Glutamatergic neuron (in vitro differentiated cells): ENCODE data around the gene CDH15. TPM values are rescaled to one million over a fixed set of nuclear protein-coding genes. Genes with fewer than 3 reads are reported as not detected.
A peak's percentile ranks its signal among the peaks of the same experiment; 100 is the strongest.

Experiments used
- DNase-seq: peaks from one replicate; pipeline ENCODE4 v3.0.0; 2022
- H3K27ac Mint-ChIP-seq: one replicate; pipeline ENCODE4 v1.8.0; 2020; ENCODE audit warnings: mild to moderate bottlenecking, mixed read lengths, inconsistent platforms; ENCODE audit not compliant: unreplicated experiment
- H3K27me3 Mint-ChIP-seq: one replicate; pipeline ENCODE4 v1.8.0; 2020; ENCODE audit warnings: mild to moderate bottlenecking, moderate library complexity, mixed read lengths, inconsistent platforms; ENCODE audit not compliant: unreplicated experiment
- H3K36me3 Mint-ChIP-seq: one replicate; pipeline ENCODE4 v1.8.0; 2020; ENCODE audit warnings: mild to moderate bottlenecking, mixed read lengths, inconsistent platforms; ENCODE audit not compliant: unreplicated experiment
- H3K4me1 Mint-ChIP-seq: one replicate; pipeline ENCODE4 v1.8.0; 2020; ENCODE audit warnings: mild to moderate bottlenecking, low read depth, mixed read lengths, inconsistent platforms; ENCODE audit not compliant: unreplicated experiment
- H3K4me3 Mint-ChIP-seq: one replicate; pipeline ENCODE4 v1.8.0; 2020; ENCODE audit warnings: mild to moderate bottlenecking, mixed read lengths, inconsistent platforms; ENCODE audit not compliant: unreplicated experiment
- H3K9me3 Mint-ChIP-seq: one replicate; pipeline ENCODE4 v1.8.0; 2020; ENCODE audit warnings: mild to moderate bottlenecking, moderate library complexity, mixed read lengths, inconsistent platforms; ENCODE audit not compliant: unreplicated experiment
- total RNA-seq: library from RNA; stranded (reverse); fragmentation: NEBNext Ultra II Directional; extraction: Animal tissue kit (Norgen Biotek cat#: 25700); gene quantifications from one replicate; pipeline ENCODE4 v1.2.1, GENCODE V29; 2021; ENCODE audit not compliant: unreplicated experiment
- TF ChIP-seq, protein P1 (sequence below): fragments of 200-600 bp; sonication (generic); IDR thresholded peaks from one replicate; pipeline ENCODE4 v1.5.0; 2021; ENCODE audit not compliant: partially characterized antibody, unreplicated experiment

The CDH15 gene
- total RNA-seq, 1 donor from 2014 or later: 12.6 TPM

DNA sequence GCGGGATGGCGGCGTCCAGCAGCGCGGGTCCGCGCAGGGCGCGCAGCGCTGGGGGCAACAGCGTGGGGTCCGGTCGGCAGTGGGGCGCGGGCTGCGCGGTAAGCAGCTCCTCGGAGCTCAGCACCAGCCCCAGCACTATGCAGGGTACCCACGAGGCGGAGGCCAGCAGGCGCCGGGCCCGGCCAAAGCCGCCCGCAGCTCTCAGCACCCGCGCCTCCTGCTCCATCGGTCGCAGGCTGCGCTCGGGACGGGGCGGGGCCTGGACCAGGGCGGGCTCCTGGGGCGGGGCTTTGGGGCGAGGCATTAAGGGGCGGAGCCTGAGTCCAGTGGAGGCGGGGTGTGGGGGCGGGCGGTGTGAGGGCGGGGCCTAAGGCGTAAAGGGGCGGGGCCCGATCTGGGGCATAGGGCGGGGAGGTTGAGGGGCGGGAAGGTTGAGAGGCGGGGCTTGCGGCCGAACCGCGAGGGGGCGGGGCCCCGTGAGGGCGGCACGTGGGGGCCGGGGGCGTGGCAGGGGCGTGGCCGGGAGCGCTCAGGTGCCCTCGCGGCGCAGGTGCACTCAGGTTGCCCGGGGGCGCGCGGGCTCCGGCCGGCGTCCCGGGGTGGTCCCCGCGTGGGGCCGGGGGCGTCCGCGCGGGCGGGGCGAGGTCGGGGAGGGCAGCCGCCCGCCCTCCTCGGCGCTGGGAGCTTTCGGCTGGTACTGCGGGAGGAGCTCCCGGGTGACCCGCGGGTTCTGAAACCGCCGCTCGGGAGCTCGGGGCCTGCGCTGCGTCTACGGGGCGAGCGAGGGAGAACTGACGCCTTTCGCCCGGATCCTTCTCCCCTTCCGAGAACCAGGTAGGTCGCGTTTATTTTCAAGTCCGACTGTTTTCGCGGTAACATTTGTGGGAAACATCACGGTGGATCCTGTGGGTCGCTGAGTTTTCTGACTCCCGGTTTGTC lies 30.2 kb downstream of the CDH15 start:
- Mint-ChIP-seq H3K36me3 (peaks cover 12% of the 10 kb centered on the region), H3K4me1 (no peaks in the 10 kb centered on the region), H3K27ac (no peak overlapping the region), H3K4me3 (peak overlapping the region; percentile 65), H3K9me3 (peaks cover 11% of the 10 kb centered on the region), H3K27me3 (peaks cover 19% of the 10 kb centered on the region)
- peak; percentile 94 for DNase-seq
- TF ChIP-seq, protein P1, sequence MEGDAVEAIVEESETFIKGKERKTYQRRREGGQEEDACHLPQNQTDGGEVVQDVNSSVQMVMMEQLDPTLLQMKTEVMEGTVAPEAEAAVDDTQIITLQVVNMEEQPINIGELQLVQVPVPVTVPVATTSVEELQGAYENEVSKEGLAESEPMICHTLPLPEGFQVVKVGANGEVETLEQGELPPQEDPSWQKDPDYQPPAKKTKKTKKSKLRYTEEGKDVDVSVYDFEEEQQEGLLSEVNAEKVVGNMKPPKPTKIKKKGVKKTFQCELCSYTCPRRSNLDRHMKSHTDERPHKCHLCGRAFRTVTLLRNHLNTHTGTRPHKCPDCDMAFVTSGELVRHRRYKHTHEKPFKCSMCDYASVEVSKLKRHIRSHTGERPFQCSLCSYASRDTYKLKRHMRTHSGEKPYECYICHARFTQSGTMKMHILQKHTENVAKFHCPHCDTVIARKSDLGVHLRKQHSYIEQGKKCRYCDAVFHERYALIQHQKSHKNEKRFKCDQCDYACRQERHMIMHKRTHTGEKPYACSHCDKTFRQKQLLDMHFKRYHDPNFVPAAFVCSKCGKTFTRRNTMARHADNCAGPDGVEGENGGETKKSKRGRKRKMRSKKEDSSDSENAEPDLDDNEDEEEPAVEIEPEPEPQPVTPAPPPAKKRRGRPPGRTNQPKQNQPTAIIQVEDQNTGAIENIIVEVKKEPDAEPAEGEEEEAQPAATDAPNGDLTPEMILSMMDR: no peak

- H3K36me3 Mint-ChIP-seq: peaks cover 12% of the 10 kb centered on the region
- no peak for DNase-seq
- H3K27ac Mint-ChIP-seq: no peak overlapping the region
- peaks cover 19% of the 10 kb centered on the region for H3K27me3 Mint-ChIP-seq
- H3K4me1 Mint-ChIP-seq: no peaks in the 10 kb centered on the region
- peaks cover 11% of the 10 kb centered on the region for H3K9me3 Mint-ChIP-seq
- TF ChIP-seq, protein P1: no peak
- H3K4me3 Mint-ChIP-seq: peak overlapping the region; percentile 65
Observed at GRCh38 chr16:89202422-89203215, 31.1 kb downstream of the CDH15 start.

- peaks cover 11% of the 10 kb centered on the region for H3K4me1 Mint-ChIP-seq
- H3K27ac Mint-ChIP-seq: no peak overlapping the region
- TF ChIP-seq, protein P1: no peak
- peaks cover 7% of the 10 kb centered on the region for H3K36me3 Mint-ChIP-seq
- no peak for DNase-seq
- H3K4me3 Mint-ChIP-seq: no peak overlapping the region
- H3K27me3 Mint-ChIP-seq: peaks cover 5% of the 10 kb centered on the region
- H3K9me3 Mint-ChIP-seq: peaks cover 6% of the 10 kb centered on the region
Observed at GRCh38 chr16:89207993-89208392, 36.4 kb downstream of the CDH15 start.

GRCh38 chr16:89209522-89210044 lies 38.0 kb downstream of the CDH15 start:
- H3K4me1 Mint-ChIP-seq: peaks cover 11% of the 10 kb centered on the region
- no peak overlapping the region for H3K4me3 Mint-ChIP-seq
- H3K9me3 Mint-ChIP-seq: no peaks in the 10 kb centered on the region
- H3K27ac Mint-ChIP-seq: no peak overlapping the region
- DNase-seq: peak; percentile 15
- H3K36me3 Mint-ChIP-seq: no peaks in the 10 kb centered on the region
- TF ChIP-seq, protein P1: no peak
- no peaks in the 10 kb centered on the region for H3K27me3 Mint-ChIP-seq
